ENCODE data around the gene SRPK2.

DNA sequence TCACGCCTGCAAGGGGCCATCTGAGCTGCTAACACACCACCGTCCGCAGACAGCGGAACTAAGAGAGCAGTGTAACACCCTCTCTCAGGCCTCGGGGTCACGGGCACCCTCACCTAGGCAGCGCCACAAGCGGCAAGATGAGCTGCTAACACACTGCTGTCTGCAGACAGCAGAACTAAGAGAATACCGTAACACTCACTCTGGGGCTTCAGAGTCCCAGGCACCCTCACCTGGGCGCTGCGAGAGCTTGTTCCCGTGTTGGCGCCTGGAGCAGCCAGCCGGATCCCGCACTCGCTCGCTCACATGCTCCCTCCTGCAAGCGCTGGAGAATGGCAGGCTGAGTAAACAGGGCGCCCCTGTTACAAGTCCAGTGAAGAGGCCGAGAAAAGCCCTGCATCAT lies 160.2 kb downstream of the SRPK2 start:
- TF ChIP-seq SUZ12 (IDR thresholded peaks at IDR 0.05): no peak
- TF ChIP-seq ARNT (IDR thresholded peaks at IDR 0.05): no peak
- no peak for TF ChIP-seq NFRKB (IDR thresholded peaks at IDR 0.05)
- TF ChIP-seq, protein P1, sequence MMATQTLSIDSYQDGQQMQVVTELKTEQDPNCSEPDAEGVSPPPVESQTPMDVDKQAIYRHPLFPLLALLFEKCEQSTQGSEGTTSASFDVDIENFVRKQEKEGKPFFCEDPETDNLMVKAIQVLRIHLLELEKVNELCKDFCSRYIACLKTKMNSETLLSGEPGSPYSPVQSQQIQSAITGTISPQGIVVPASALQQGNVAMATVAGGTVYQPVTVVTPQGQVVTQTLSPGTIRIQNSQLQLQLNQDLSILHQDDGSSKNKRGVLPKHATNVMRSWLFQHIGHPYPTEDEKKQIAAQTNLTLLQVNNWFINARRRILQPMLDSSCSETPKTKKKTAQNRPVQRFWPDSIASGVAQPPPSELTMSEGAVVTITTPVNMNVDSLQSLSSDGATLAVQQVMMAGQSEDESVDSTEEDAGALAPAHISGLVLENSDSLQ (IDR thresholded peaks at IDR 0.05): no peak
- TF ChIP-seq SP1 (IDR thresholded peaks at IDR 0.05): no peak
- no peak for TF ChIP-seq FOXK2 (IDR thresholded peaks at IDR 0.05)
- no peak for TF ChIP-seq BHLHE40 (IDR thresholded peaks at IDR 0.05; ENCODE audit: borderline replicate concordance)
- no peak for TF ChIP-seq HDGF (IDR thresholded peaks at IDR 0.05; ENCODE audit: borderline replicate concordance)
- no peak for TF ChIP-seq ZNF384 (IDR thresholded peaks at IDR 0.05)
- TF ChIP-seq L3MBTL2 (conservative IDR thresholded peaks at IDR 0.05): no peak
- TF ChIP-seq FOXM1 (IDR thresholded peaks at IDR 0.05; ENCODE audit: borderline replicate concordance): no peak

Measured in HEK293T (cell line).